Endothelial cell (in vitro differentiated cells): Measurements from ENCODE around the gene P3R3URF. TPM values are rescaled to one million over a fixed set of nuclear protein-coding genes. Genes with fewer than 3 reads are reported as not detected.

Experiments
- DNase-seq: peaks from one replicate; pipeline ENCODE4 v3.0.0; 2021; ENCODE audit warnings: low spot score
- H3K27ac Mint-ChIP-seq: one replicate; pipeline ENCODE4 v1.8.0; 2021; ENCODE audit warnings: mixed read lengths, inconsistent platforms; ENCODE audit not compliant: unreplicated experiment
- H3K27me3 Mint-ChIP-seq: one replicate; pipeline ENCODE4 v1.8.0; 2021; ENCODE audit warnings: mild to moderate bottlenecking, moderate library complexity, mixed read lengths, inconsistent platforms; ENCODE audit not compliant: unreplicated experiment
- H3K36me3 Mint-ChIP-seq: one replicate; pipeline ENCODE4 v1.8.0; 2021; ENCODE audit warnings: mild to moderate bottlenecking, low read depth, mixed read lengths, inconsistent platforms; ENCODE audit not compliant: unreplicated experiment
- H3K4me1 Mint-ChIP-seq: one replicate; pipeline ENCODE4 v1.8.0; 2021; ENCODE audit warnings: mild to moderate bottlenecking, mixed read lengths, inconsistent platforms; ENCODE audit not compliant: unreplicated experiment
- H3K4me3 Mint-ChIP-seq: one replicate; pipeline ENCODE4 v1.8.0; 2021; ENCODE audit warnings: mild to moderate bottlenecking, mixed read lengths, inconsistent platforms; ENCODE audit not compliant: unreplicated experiment
- H3K9me3 Mint-ChIP-seq: one replicate; pipeline ENCODE4 v1.8.0; 2021; ENCODE audit warnings: mixed read lengths, inconsistent platforms; ENCODE audit not compliant: unreplicated experiment
- CTCF ChIP-seq: fragments of 200-600 bp; sonication (generic); IDR thresholded peaks from one replicate; pipeline ENCODE4 v1.5.0; 2021; ENCODE audit warnings: antibody characterized with exemption; ENCODE audit not compliant: unreplicated experiment
- total RNA-seq: library from RNA; stranded (reverse); fragmentation: NEBNext Ultra II Directional; extraction: Animal tissue kit (Norgen Biotek cat#: 25700); gene quantifications from one replicate; pipeline ENCODE4 v1.2.1, GENCODE V29; 2021; ENCODE audit not compliant: unreplicated experiment

P3R3URF gene
- total RNA-seq, 1 donor from 2014 or later: not detected

- Mint-ChIP-seq H3K9me3 (no peaks in the 10 kb centered on the region), H3K36me3 (peaks cover 32% of the 10 kb centered on the region), H3K4me3 (no peak overlapping the region), H3K27me3 (peaks cover 6% of the 10 kb centered on the region), H3K27ac (no peak overlapping the region), H3K4me1 (peaks cover 7% of the 10 kb centered on the region)
- TF ChIP-seq CTCF: no peak
- no peak for DNase-seq
These were observed 20.3 kb upstream of the P3R3URF start for GRCh38 chr1:46196609-46197008.

GRCh38 chr1:46194641-46195193, 18.4 kb upstream of the P3R3URF start:
- Mint-ChIP-seq H3K27ac (no peak overlapping the region), H3K9me3 (no peaks in the 10 kb centered on the region), H3K4me1 (peaks cover 4% of the 10 kb centered on the region), H3K4me3 (peak overlapping the region; percentile 37), H3K27me3 (peaks cover 6% of the 10 kb centered on the region), H3K36me3 (peaks cover 32% of the 10 kb centered on the region)
- no peak for TF ChIP-seq CTCF
- DNase-seq: no peak

- DNase-seq: no peak
- H3K27me3 Mint-ChIP-seq: peaks cover 6% of the 10 kb centered on the region
- no peaks in the 10 kb centered on the region for H3K9me3 Mint-ChIP-seq
- H3K4me3 Mint-ChIP-seq: no peak overlapping the region
- TF ChIP-seq CTCF: no peak
- H3K27ac Mint-ChIP-seq: no peak overlapping the region
- peaks cover 32% of the 10 kb centered on the region for H3K36me3 Mint-ChIP-seq
- peaks cover under 1% of the 10 kb centered on the region for H3K4me1 Mint-ChIP-seq
These were observed 17.8 kb upstream of the P3R3URF start for GRCh38 chr1:46193984-46194570.

- Mint-ChIP-seq H3K27me3 (peaks cover 7% of the 10 kb centered on the region), H3K9me3 (no peaks in the 10 kb centered on the region), H3K4me1 (peaks cover under 1% of the 10 kb centered on the region), H3K36me3 (peaks cover 33% of the 10 kb centered on the region), H3K27ac (no peak overlapping the region), H3K4me3 (no peak overlapping the region)
- no peak for DNase-seq
- TF ChIP-seq CTCF: no peak
These were observed 17.0 kb upstream of the P3R3URF start for GRCh38 chr1:46193285-46193684.

GRCh38 chr1:46192171-46192570, 15.9 kb upstream of the P3R3URF start:
- H3K36me3 Mint-ChIP-seq: peaks cover 38% of the 10 kb centered on the region

More at GRCh38 chr1:46192171-46192570, 15.9 kb upstream of the P3R3URF start:
- TF ChIP-seq CTCF: no peak
- Mint-ChIP-seq H3K9me3 (no peaks in the 10 kb centered on the region), H3K27ac (no peak overlapping the region), H3K4me1 (peaks cover 4% of the 10 kb centered on the region), H3K27me3 (peaks cover 9% of the 10 kb centered on the region), H3K4me3 (no peak overlapping the region)
- no peak for DNase-seq
